Measurements from ENCODE around the gene NR1D2.

- TF ChIP-seq, protein P1, sequence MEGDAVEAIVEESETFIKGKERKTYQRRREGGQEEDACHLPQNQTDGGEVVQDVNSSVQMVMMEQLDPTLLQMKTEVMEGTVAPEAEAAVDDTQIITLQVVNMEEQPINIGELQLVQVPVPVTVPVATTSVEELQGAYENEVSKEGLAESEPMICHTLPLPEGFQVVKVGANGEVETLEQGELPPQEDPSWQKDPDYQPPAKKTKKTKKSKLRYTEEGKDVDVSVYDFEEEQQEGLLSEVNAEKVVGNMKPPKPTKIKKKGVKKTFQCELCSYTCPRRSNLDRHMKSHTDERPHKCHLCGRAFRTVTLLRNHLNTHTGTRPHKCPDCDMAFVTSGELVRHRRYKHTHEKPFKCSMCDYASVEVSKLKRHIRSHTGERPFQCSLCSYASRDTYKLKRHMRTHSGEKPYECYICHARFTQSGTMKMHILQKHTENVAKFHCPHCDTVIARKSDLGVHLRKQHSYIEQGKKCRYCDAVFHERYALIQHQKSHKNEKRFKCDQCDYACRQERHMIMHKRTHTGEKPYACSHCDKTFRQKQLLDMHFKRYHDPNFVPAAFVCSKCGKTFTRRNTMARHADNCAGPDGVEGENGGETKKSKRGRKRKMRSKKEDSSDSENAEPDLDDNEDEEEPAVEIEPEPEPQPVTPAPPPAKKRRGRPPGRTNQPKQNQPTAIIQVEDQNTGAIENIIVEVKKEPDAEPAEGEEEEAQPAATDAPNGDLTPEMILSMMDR (IDR thresholded peaks at IDR 0.05; ENCODE audit: poor library complexity, severe bottlenecking) = no peak
- TF ChIP-seq EZH2 (IDR thresholded peaks at IDR 0.05; ENCODE audit: borderline replicate concordance, insufficient read depth, low read length, poor library complexity, severe bottlenecking) (no peak), TAF1 (IDR thresholded peaks at IDR 0.05; ENCODE audit: low read depth) (no peak), EP300 (conservative IDR thresholded peaks at IDR 0.05; ENCODE audit: poor library complexity, severe bottlenecking) (no peak), POLR2AphosphoS5 (IDR thresholded peaks at IDR 0.05) (no peak)
Observed at GRCh38 chr3:24017305-24017704, 72.2 kb downstream of the NR1D2 start.

Measured in neural cell (in vitro differentiated cells).